Dedifferentiated amniotic fluid mesenchymal stem cell (primary cell): ENCODE measurements around the gene APAF1.
A peak's percentile ranks its signal among the peaks of the same experiment; 100 is the strongest.

Experiments
- DNase-seq: peaks from one replicate; pipeline ENCODE4 v3.0.0-alpha.2; 2016; ENCODE audit errors: extremely low spot score

APAF1 gene

DNA sequence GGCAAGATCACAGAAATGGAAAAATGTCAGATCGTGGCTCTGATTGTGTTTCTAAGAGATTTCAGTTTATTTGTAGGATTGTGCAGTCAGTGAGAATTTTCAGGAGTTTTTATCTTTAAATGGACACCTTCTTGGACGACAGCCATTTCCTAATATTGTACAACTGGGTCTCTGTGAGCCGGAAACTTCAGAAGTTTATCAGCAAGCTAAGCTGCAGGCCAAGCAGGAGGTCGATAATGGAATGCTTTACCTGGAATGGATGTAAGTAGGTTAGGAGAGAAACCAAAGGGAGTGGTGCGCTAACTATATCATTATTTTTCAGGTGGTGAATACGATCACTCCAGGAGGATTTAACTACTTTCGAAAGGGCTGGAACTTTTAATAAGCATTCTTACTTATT, 26.4 kb downstream of the APAF1 start:
- no peak for DNase-seq

GRCh38 chr12:98674841-98675240, 29.8 kb downstream of the APAF1 start:
- DNase-seq: no peak

GRCh38 chr12:98678236-98678945, 33.3 kb downstream of the APAF1 start:
- DNase-seq: no peak

DNA sequence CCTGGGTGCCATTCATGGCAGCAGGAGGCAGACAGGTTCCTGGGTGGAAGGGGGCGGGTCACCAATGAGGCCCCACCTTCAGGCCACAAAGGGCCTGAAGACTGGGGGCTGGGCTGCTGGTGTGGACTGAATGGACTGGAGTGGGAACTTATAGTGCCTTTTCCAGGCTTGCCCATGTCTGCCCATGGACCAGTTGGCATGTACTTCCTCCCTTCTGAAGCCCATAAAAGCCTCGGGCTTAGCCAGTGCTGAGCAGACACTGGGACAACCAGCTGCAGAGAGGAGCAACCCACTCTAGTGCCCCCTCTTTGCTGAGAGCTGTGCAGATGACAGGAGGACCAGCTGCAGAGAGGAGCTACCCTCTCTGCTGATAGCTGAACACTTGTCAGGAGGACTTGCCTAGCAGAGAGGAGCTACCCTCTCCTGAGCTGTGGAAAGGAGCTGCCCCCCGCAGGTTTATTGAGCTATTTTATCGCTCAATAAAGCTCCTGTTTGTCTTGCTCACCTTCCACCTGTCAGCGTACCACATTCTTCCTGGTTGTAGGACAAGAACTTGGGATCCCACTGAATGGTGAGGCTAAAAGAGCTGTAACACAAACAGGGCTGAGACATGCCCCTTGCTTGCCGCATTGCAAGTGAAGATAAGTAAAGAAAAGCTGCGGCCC, 34.0 kb downstream of the APAF1 start:
- no peak for DNase-seq

GRCh38 chr12:98679611-98680005, 34.5 kb downstream of the APAF1 start:
- DNase-seq: no peak

DNA sequence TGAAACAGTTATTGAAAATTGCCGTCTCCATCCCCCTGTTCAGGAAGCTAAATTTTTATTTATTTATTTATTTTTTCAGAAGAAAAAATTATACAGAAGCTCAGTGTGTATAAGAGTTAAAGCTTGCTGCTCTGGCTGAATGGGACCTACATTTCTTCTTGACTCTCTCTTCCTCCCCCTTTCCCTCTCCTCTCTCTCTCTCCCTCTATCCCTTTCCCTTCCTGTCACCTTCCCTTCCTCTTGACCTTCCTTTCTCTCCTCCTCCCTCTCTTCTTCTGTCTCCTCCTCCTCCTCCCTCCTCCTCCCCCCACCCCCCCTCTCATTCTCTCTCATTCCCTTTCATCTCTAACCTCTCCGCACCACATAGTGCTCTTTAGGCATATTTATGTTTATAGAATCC, 39.1 kb downstream of the APAF1 start:
- DNase-seq: no peak

DNA sequence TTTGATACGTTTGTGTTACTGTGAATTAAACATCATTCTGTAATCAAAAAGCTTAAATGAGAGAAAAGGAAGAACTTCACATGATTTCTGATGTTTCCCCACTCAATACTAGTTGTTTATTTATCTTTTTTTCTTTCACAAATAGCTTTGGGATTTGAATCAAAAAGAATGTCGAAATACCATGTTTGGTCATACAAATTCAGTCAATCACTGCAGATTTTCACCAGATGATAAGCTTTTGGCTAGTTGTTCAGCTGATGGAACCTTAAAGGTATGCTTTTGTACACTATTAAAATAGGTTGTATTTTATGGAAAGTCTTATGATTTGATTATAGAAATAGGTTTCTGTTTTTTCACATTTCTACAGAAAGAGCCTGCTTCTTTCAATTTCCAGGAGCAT, 41.5 kb downstream of the APAF1 start:
- DNase-seq: no peak

DNA sequence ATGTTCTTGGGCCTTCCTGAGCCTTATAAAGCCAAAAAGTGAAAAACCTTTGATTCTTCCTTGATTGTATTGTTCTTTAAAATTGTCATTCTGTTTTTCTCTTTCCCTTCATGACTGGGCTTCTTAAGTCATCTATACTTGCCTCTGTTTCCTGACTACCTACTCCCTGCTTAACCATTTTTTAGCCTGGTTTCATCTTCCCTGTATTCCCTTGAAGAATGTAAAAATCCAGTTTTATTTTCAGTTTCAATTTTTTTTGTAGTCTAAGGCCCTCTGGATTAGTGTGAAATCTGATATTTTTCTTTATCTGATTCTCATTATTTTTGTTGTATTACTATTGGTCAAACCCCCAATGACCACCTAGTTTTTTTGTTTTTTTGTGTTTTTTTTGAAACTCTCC, 46.3 kb downstream of the APAF1 start:
- DNase-seq: no peak

DNA sequence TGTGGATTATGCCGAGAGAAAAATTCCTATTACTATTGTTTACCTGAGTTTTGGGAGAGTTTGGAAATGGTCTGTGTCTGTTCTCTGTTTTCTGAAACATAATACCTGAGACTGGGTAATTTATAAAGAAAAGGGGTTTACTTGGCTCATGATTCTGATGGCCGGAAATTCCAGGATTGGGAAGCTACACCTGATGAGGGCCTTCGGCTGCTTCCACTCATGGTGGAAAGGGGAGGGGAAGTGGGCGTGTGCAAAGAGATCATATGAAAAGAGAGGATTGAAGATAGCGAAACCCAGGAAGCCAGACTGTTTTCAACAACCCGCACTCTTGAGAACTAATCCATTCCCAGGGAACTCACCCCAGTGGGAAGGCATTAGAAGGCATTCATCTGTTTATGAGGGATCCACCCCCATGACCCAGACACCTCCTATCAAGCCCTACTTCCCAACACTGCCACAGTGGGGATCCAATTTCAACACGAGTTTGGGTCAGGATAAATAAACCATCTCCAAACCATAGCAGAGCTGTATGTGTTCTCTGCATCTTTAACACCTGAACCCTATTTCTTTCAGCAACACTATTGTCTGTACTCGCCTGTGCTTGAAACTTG, 51.1 kb downstream of the APAF1 start:
- DNase-seq: no peak

GRCh38 chr12:98697209-98697608, 52.1 kb downstream of the APAF1 start:
- no peak for DNase-seq

DNA sequence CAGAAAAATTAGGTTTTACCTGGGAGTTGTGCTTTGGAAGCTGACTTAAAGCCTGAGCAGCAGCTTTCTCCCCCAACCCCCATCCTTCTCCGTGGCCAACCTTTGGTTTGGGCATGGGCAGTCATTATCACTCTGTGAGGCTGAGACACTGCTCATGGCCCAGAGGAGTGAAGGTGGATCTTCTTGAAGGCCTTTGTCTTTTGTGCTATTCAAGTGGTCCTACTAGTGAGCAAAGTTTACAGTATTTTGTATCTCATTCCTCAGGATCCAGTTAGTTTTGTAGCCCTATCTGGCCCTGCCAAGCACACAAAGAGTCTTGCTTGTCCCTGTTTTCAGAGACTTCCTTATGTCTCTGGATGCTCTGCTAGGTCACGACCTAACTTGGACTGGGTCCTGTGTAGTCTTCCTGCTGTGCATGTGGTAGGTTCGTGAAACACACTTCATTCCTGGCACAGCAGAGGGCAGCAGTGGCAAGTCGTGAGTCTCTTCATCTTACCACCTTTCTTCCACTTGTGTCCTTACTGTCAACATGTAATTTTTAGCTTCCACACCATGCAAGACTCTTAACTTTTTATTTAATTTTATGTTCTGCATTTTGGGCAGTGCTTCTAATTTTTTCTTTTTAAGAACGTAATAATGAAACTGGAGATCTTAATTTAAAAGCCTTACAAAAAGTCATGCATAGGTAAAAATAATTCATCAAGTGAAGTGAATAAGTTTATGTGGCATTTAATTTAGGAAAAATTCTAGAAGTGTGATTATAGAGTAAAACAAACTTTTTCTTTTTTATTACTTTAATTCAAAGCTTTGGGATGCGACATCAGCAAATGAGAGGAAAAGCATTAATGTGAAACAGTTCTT, 53.7 kb downstream of the APAF1 start:
- DNase-seq: peak; percentile 19

GRCh38 chr12:98699586-98699985, 54.5 kb downstream of the APAF1 start:
- no peak for DNase-seq

- no peak for DNase-seq
These were observed 56.1 kb downstream of the APAF1 start for GRCh38 chr12:98701166-98701565.

DNA sequence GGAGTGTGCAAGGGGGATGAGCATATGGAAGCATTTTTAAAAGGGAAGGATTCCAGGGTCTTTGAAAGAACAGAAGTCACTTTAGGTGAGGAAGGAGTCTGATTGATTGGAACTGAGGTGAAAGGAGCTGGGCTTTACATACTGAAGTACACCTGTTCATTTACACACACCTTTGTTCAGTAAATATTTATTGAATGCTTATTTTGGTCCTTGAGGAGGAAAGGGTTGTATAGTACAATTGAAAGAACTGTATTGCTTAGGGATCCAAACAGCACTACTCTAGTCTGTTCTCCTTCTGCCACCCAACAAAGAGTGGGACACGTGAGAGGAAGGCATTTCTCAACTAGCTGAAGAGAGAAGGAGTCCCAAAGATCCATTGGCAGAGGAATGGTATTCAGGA, 63.9 kb downstream of the APAF1 start:
- no peak for DNase-seq

DNA sequence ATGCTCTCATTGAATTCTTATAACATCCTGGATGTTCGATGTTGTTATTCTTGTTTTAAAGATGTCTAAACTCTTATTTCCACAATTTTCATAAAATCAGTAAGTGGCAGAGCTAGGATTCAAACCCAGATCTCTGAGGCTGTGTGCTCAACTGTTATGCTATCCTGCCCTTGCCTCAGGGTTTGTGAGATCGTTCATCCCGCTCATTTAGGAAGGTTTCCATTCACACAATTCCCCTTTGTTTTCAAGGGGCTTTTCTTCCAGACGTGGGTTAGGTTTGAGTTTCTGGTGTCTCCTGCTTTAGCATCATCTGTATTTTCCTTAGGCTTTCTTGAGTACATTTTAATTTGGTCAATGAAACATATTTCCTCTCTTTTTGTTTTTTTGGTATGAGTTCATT, 69.3 kb downstream of the APAF1 start:
- no peak for DNase-seq

DNA sequence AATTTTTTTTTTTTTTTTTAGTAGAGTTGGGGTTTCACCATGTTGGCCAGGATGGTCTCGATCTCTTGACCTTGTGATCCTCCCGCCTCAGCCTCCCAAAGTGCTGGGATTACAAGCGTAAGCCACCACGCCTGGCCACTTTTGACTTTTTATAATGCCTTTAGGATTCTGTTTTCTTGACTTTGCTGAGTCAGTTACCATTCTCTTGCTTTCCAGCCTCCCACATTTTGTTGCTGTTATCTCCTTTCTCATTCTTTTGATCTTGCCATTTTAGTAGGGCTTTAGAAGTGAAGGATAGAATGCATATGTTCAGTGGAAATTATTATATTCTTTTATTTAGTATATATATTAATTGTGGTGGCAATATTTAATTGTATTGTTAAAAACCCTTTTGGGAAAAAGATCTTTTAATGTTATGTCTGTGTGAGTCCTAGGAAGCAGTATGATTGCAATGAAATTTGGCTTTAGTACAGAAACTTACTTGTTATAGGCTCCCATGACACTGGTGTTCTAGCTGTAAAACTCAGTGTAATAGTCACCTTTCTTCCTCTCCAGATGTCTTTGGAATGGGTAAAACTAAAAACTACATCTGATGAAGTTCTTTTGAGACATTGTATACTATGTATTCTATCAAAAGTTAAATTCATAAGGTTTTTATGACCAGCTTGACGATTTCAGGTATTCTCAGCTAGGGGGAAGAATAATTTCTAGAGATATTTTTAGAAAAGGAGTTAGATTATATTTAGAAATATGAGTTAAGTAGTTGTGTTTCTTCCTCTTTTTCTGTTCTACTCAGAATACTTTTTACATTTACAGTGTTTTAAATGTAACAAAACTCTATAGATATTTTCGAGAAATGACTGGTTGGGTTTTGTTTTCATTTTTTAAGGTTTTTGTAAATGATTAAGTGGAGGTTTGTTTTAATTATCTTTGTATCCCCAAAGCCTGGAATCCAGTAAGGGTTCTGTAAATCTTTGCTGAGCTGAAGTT, 74.7 kb downstream of the APAF1 start:
- no peak for DNase-seq

- no peak for DNase-seq
These were observed 76.2 kb downstream of the APAF1 start for GRCh38 chr12:98721204-98721702.

- DNase-seq: no peak
These were observed 79.5 kb downstream of the APAF1 start for GRCh38 chr12:98724384-98725155.

DNA sequence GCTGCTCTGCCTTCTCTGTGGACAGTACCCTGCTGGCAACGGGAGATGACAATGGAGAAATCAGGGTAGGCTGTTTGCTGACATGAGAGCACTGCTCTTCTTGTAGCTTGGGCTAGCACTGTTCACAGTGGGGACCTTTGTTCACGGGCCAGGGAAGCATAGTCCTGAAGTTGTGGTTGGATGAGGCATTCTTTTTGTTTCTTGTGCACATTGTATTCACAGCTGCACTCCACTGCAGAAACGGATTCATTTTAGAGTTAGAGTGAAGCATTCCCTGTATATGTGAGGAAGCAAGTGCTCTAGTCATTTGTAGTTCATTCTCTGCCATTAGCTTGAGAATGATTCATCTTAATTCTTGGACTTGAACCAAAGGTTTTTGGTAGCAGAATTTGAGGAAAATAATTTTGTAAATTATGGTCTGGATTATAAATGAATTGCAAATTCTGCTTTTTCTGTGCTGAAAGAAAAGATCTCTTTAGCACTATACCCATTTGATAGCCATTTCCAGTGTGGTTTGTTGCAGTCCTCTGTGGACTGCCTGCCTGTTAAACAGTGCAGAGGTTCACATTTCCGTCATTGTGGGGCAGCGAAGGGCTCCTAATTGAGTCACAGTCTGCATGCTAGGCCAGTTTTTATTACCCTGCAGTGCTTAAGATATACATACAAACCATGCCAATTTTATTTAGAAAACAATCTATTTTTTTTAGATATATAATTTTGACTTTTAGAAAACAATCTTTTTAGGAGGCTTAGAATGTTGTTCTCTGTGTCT, 80.6 kb downstream of the APAF1 start:
- peak; percentile 57 for DNase-seq
